NCI-H2029 (cell line): ENCODE data around the gene GNB4.
A peak's percentile ranks its signal among the peaks of the same experiment; 100 is the strongest.

Source experiments
- DNase-seq: peaks from one replicate; lab custom pipeline; 2025; lab: John Stamatoyannopoulos, UW

Gene GNB4

GRCh38 chr3:179451265-179452175, at the start of gene GNB4:
Gene GNB4, minus strand, starts transcription at chr3:179451470. Its CDS starts 25,270 bp downstream, at chr3:179426200.
- DNase-seq = peak; percentile 76

DNA sequence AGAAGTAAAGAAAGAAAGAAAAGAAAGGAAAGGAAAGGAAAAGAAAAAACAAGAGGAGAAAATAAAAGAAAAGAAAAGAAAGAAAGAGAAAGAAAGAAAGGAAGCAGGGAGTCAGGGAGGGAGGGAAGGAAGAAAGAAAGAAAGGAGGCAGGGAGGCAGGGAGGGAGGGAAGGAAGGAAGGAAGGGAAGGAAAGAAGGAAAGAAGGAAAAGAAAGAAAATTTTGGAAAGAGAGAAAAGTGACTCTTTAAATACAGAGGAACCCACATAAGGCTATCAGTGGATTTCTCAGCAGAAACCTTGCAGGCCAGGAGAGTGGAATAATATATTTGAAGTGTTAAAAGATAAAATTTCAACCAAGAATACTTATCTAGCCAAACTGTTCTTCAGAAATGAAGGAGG, 44.2 kb upstream of the GNB4 start:
- no peak for DNase-seq

DNA sequence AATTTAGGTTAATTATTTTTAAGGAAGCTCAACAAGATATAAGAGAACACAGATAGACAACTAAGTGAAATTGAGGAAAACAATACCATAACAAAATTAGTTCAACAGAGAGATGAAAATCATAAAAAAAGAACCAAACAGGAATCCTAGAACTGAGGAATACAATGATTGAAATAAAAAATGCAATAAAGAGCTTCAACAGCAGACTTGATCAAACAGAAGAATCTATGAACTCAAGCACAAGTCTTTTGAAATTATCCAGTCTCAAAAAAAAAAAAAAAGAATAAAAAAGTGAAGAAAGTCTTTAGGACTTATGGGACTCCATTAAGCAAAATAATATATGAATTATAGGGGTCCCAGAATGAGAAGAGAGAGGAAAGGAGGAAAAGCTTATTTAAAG, 42.0 kb upstream of the GNB4 start:
- DNase-seq = no peak

- DNase-seq = no peak
Measured at GRCh38 chr3:179488213-179488612, 36.9 kb upstream of the GNB4 start.

GRCh38 chr3:179486806-179487205, 35.5 kb upstream of the GNB4 start:
- DNase-seq = no peak

DNA sequence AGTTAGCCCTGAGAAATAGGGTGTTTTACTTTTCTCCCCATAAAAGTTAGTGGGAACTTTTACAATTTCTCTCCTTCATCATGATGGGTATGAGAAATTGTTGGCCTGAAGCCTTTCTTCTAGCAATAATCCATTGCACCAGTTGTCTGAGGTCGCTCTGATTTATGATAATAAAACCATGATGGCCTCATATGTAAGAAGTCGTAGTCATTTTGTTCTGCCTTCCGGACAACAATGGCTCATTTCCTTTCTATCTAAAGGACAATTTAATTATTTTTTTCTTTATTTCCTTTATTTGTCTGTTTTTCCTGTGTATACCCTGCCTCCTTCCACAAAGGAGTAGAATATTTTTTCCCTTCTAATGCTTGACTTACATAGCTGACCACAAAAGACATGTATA, 31.6 kb upstream of the GNB4 start:
- DNase-seq = no peak

DNA sequence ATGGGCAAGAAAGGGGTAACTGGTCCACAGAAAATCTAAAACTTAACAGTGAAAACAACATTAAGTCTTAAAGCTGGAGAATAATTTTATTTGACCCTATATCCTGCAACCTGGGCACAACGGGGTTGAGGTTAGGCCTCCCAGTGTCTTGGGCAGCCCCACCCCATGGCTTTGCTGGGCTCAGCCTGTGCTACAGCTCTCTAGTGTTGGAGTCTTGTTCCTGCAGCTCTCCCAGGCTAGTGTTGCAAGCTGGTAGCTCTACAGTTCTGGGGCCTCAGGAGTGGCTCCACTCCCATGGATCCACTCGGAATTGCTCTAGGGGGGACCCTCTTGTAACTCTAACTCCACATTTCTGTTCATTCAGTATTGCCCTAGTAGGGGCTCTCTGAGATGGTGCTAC, 24.9 kb upstream of the GNB4 start:
- no peak for DNase-seq

DNA sequence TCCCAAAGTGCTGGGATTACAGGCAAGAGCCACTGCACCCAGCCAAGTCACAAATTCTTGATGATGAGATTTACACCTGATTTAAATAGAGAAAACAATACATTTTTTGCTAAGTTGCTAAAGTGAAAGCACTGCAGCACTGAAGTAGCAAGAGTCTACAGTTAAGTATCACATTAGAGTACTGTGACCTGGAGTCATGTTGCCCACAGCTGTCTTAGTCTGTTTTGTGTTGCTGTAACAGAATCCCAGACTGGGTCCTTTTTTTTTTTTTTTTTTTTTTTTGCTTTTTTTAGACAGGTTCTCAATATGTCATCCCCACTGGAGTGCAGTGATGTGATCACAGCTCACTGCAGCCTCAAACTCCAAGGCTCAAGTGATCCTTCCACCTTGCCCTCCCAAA, 23.2 kb upstream of the GNB4 start:
- DNase-seq = no peak

- no peak for DNase-seq
Measured at GRCh38 chr3:179473565-179473964, 22.3 kb upstream of the GNB4 start.

- peak; percentile 42 for DNase-seq
Measured at GRCh38 chr3:179464323-179465092, 13.2 kb upstream of the GNB4 start.

DNA sequence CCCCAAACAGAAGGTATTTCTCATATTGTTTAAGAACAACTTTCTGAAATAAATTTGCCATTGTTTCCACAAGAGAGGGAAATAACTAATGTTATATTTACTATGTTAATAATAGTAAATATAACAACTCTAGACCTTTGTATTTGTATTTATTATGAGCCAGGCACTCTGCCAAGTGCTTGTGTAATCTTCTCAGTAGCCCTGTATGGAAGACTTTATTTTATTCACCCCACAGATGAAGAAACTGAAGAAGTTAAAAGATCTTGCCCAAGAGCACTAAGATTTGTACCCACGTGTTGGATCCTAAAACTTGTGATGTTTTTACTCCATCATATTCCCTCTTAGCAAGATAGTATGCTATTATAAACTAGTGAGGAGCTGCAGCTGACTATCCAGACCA, 12.0 kb upstream of the GNB4 start:
- no peak for DNase-seq

DNA sequence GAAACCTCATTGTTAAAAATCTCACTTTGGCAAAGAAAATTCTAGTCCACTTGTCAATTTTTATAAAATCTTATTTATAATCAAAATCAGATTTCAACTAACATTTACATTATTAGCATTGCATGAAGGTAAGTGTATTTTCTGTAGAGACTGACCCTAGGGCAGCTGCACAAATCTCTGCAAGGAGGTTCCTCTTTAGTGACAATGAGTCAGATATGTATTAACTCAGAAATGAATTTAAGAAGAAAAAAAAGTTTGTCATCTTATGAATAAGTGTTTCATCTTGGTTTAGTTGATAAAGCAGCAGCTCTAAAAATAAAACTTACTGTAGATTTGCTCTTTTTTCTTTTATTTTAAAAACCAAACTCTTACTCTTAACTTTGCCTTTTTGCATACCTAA, 9.0 kb upstream of the GNB4 start:
- no peak for DNase-seq

DNA sequence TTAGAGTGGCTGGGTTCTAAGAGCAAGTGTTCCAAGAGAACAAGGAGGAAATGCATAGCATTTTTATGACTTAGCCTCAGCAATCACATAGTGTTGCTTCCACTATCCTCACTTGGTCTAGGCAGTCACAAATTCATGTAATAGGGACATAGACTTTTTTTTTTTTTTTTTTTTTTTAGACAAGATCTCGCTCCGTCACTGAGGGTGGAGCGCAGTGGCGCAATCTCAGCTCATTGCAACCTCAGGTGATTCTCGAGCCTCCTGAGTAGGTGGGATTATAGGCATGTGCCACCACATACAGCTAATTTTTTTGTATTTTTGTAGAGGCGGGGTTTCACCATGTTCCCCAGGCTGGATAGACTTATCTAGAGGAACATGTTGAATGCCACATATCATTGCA, 4.7 kb upstream of the GNB4 start:
- no peak for DNase-seq

DNA sequence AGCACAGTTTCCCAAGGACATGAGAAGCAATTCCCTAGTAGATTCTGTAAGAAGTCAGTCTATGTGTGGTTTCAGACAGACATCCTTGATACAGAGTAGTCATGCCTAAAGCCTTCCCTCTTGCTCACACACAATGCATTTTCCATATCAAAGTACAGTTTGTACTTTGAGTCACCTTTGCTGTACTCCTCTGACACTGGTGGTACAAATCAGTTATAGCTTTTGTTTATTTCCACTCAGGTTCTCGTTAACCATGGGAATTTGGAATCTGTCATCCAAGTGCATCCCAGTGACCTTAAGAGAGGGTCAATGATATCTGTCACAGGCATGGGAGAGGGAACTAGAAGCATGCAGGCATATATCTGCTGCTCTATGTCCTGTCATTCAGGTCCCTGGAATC, 3.6 kb upstream of the GNB4 start:
- DNase-seq = no peak

GRCh38 chr3:179453967-179454366, 2.7 kb upstream of the GNB4 start:
- DNase-seq = no peak

DNA sequence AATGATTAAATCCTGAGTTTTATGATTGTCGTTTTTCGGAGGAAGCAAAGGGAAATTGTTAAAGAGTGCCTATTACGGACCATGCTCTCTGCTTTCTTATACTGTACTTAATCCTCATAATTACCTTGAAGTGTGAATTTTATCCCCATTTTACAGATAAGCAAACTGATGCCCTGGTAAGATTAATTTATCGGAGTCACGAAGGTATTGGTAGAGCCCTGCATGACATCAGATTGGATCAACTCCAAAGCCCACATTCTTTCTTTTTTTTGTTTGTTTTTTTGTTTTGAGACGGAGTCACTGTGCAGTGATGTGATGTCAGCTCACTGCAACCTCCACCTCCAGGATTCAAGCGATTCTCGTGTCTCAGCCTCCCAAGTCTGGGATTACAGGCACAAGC, 1.6 kb upstream of the GNB4 start:
- DNase-seq = no peak

DNA sequence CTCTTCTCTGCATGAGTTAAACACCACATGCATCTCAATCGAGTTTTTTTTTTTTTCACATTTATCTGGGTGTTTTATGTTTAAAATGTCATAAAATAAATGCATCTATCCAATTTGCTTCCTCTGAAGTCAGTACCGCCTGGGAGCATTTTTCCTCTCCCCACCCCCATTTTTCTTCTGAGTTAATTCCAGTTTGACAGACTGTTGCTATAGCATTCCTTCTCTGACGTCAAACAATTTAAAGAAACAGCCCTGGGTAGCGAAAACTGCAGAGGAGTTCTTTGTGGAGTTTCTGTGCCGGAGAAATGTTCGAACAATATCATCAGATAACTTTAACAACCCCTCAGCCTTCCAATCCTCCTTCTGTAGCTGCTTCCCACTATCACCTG, 900 bp upstream of the GNB4 start:
- DNase-seq = no peak

DNA sequence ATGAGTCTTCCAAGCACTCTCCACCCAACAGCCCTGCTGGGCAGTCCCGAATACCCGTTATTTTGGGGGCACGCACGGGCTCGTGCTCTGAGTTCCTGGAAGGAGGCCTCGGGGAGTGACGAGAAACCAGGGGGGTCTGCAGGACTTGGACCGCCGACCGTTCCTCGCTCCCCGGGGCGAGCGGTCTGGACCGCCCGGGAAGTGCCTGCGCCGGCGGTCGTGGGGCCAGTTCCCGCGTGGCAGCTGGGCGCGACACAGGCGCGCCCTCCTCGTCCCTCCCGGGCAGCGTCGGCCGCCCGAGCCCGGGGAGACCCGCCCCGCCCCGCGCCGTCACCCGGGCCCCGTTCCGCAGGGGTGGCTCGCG, 387 bp downstream of the GNB4 start:
- no peak for DNase-seq

GRCh38 chr3:179450261-179450701, 989 bp downstream of the GNB4 start:
- no peak for DNase-seq

DNA sequence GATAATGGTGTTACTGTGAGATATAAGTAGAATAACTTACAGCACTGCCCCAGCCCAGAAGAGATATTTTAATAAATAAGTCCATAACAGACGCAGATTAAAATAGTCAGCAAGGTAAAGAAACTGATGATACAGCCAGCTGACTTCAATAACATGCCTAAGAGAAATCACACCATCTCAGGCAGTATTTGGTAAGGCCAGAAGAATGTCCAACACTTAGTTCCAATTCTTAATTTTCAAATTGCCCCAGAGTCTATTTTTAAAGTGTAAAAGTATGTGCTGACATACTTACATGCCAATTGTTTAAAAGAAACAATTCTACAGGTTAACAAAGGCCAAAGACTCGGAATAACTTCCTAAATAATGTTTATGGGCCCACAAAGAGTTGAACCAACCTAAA, 1.6 kb downstream of the GNB4 start:
- DNase-seq = no peak

- no peak for DNase-seq
Measured at GRCh38 chr3:179447251-179447650, 4.0 kb downstream of the GNB4 start.

- DNase-seq = no peak
Measured at GRCh38 chr3:179446501-179446900, 4.8 kb downstream of the GNB4 start.

DNA sequence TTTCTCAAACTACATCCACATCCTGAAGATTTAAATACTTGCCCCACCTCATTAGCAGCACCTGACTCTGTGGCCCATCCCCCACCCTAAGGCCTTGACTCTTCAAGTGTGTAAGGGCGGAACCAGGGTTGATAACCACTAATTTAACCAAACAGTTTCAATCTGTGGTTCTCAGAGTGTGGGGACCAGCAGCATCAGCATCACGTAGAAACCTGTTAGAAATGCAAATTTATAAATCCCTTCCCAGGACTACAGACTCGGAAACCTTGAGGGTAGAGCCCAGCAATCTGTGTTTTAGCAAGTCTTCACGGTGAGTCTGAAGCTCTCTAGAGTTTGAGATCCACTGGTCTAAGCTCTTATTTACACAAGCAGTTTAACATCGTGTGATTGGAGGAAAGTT, 12.4 kb downstream of the GNB4 start:
- no peak for DNase-seq
